A549 (cell line): ENCODE data around the gene ATG3. TPM values are rescaled to one million over a fixed set of nuclear protein-coding genes. Genes with fewer than 3 reads are reported as not detected.
"Not testable (repeated sequence)": the region's sequence is repeated elsewhere in the genome, so short reads cannot be mapped to it uniquely, and the experiment has no call there.

Source experiments
- ATAC-seq, 2 experiments: fragments of 200-7000 bp in 1 of 2; fragments of >200 bp in 1 of 2; cut with Nextera tagmentation in 1 of 2; cut with Tn5 transposase in 1 of 2; 3 replicates each; pipeline versions ENCODE4 v1.8.0 to v1.9.1; 2018 to 2020; ENCODE audit warnings: mild to moderate bottlenecking in 1 of 2, moderate library complexity in 1 of 2
- CTCF ChIA-PET: fragments of 300-600 bp; sonication (Branson Sonifier 250); formaldehyde crosslinking; extraction: SDS; loops from one replicate; lab custom pipeline; 2021; ENCODE audit warnings: antibody characterized with exemption, inconsistent platforms; lab: Yijun Ruan, JAX
- POLR2A ChIA-PET: fragments of 350-600 bp; formaldehyde crosslinking; extraction: SDS; loops from one replicate; lab custom pipeline; 2021; ENCODE audit warnings: antibody characterized with exemption, inconsistent platforms; lab: Yijun Ruan, JAX
- DNase-seq, 2 experiments: peaks; one replicate each; pipeline versions ENCODE4 v3.0.0 to v3.0.0-alpha.2; 2011 to 2016; ENCODE audit warnings: low read depth in 1 of 2, low spot score in 1 of 2
- FAIRE-seq: peaks from 2 replicates; lab custom pipeline; 2011; peaks lifted over from hg19 to GRCh38; lab: Jason Lieb, UNC
- H3K27ac ChIP-seq, 2 experiments: fragments of >200 bp; sonication (Bioruptor Twin); formaldehyde crosslinking; 3 replicates each; pipeline ENCODE4 v1.5.1; 2016 to 2017
- H3K4me1 ChIP-seq: fragments of >200 bp; sonication (Bioruptor Twin); formaldehyde crosslinking; 3 replicates; pipeline ENCODE4 v1.6.1; 2016
- H3K4me2 ChIP-seq: fragments of >200 bp; sonication (Bioruptor Twin); formaldehyde crosslinking; 3 replicates; pipeline ENCODE4 v1.6.1; 2016
- H3K4me3 ChIP-seq: fragments of >200 bp; sonication (Bioruptor Twin); formaldehyde crosslinking; 3 replicates; pipeline ENCODE4 v1.5.1; 2016
- H3K9me3 ChIP-seq: fragments of >200 bp; sonication (Bioruptor Twin); formaldehyde crosslinking; 3 replicates; pipeline ENCODE4 v1.6.1; 2016
- CBX8 ChIP-seq: fragments of 200-600 bp; sonication (generic); IDR thresholded peaks from 2 replicates; pipeline ENCODE4 v1.6.1; 2016
- EHF ChIP-seq: fragments of 250-450 bp; sonication (Bioruptor Pico); IDR thresholded peaks from 2 replicates; pipeline ENCODE4 v1.5.0; 2020; ENCODE audit warnings: mild to moderate bottlenecking
- EHMT2 ChIP-seq: fragments of 200-600 bp; sonication (generic); IDR thresholded peaks from 2 replicates; pipeline ENCODE4 v1.6.1; 2016; ENCODE audit warnings: antibody characterized with exemption, low read depth, mild to moderate bottlenecking, moderate library complexity
- FOSB ChIP-seq: fragments of 250-450 bp; sonication (Bioruptor Pico); IDR thresholded peaks from 2 replicates; pipeline ENCODE4 v1.5.0; 2020; ENCODE audit warnings: mild to moderate bottlenecking, moderate library complexity
- FOXS1 ChIP-seq: fragments of 250-450 bp; sonication (Bioruptor Pico); IDR thresholded peaks from 2 replicates; pipeline ENCODE4 v1.5.0; 2020; ENCODE audit warnings: mild to moderate bottlenecking, moderate library complexity
- HDAC2 ChIP-seq: fragments of 200-600 bp; sonication (generic); IDR thresholded peaks from 2 replicates; pipeline ENCODE4 v1.6.1; 2016
- HOXB13 ChIP-seq: fragments of 250-450 bp; sonication (Bioruptor Pico); IDR thresholded peaks from 2 replicates; pipeline ENCODE4 v1.5.0; 2020; ENCODE audit warnings: low read depth, mild to moderate bottlenecking, moderate library complexity
- JUNB ChIP-seq: fragments of >200 bp; sonication (Bioruptor Twin); formaldehyde crosslinking; IDR thresholded peaks from 2 replicates; pipeline ENCODE4 v1.6.1; 2016
- KDM1A ChIP-seq: fragments of 200-600 bp; sonication (generic); IDR thresholded peaks from 2 replicates; pipeline ENCODE4 v1.6.1; 2016; ENCODE audit warnings: low read depth, mild to moderate bottlenecking
- KDM5A ChIP-seq: fragments of 200-600 bp; sonication (generic); IDR thresholded peaks from 2 replicates; pipeline ENCODE4 v1.6.1; 2016; ENCODE audit warnings: antibody characterized with exemption, mild to moderate bottlenecking
- MAFK ChIP-seq: fragments of 450-650 bp; IDR thresholded peaks from 2 replicates; pipeline ENCODE4 v1.6.1; 2014; ENCODE audit not compliant: partially characterized antibody
- MYC ChIP-seq: IDR thresholded peaks from 2 replicates; pipeline ENCODE4 v1.6.1; 2012; ENCODE audit warnings: mild to moderate bottlenecking, inconsistent platforms, low read length, improper control_type of control experiment, borderline replicate concordance
- PBX3 ChIP-seq: IDR thresholded peaks from 2 replicates; pipeline ENCODE4 v1.6.1; 2012
- PHF8 ChIP-seq: fragments of 200-600 bp; sonication (generic); IDR thresholded peaks from 2 replicates; pipeline ENCODE4 v1.6.1; 2016; ENCODE audit warnings: low read depth, mild to moderate bottlenecking, antibody characterized with exemption, moderate library complexity, borderline replicate concordance
- RCOR1 ChIP-seq: fragments of 150-350 bp; IDR thresholded peaks from 2 replicates; pipeline ENCODE4 v1.6.1; 2014; ENCODE audit warnings: antibody characterized with exemption, low read length, low read depth
- RFX5 ChIP-seq: fragments of 450-650 bp; IDR thresholded peaks from 2 replicates; pipeline ENCODE4 v1.7.1; 2014; ENCODE audit warnings: antibody characterized with exemption, mild to moderate bottlenecking, moderate library complexity
- RNF2 ChIP-seq: fragments of 200-600 bp; sonication (generic); IDR thresholded peaks from 2 replicates; pipeline ENCODE4 v1.6.1; 2016; ENCODE audit warnings: low read depth, mild to moderate bottlenecking, antibody characterized with exemption, moderate library complexity, borderline replicate concordance
- SREBF2 ChIP-seq: fragments of 450-650 bp; IDR thresholded peaks from 2 replicates; pipeline ENCODE4 v1.6.1; 2014; ENCODE audit warnings: mild to moderate bottlenecking, moderate library complexity
- TFCP2L1 ChIP-seq: fragments of 250-450 bp; sonication (Bioruptor Pico); IDR thresholded peaks from 2 replicates; pipeline ENCODE4 v1.5.0; 2021; ENCODE audit warnings: mild to moderate bottlenecking
- USF2 ChIP-seq: fragments of 450-650 bp; IDR thresholded peaks from 2 replicates; pipeline ENCODE4 v1.6.1; 2014; ENCODE audit warnings: antibody characterized with exemption
- ZNF302 ChIP-seq: fragments of 250-450 bp; sonication (Bioruptor Pico); IDR thresholded peaks from 2 replicates; pipeline ENCODE4 v1.9.0; 2021; ENCODE audit warnings: inconsistent platforms, mild to moderate bottlenecking, moderate library complexity
- WGBS: methylation state at CpG from one replicate; pipeline ENCODE4 v1.1.6; 2017; ENCODE audit errors: missing lambda C conversion rate; 5-methylcytosine and 5-hydroxymethylcytosine counted together
- polyA plus RNA-seq, 4 experiments: library from polyadenylated mRNA; depleted of rRNA in 3 of 4; stranded (reverse); fragments of >200 nt; fragmentation: RNase III in 1 of 4; extraction: RNeasy Plus Mini Kit Qiagen cat#74134 plus additional on column Dnase treatment in 1 of 4; gene quantifications; 2 replicates in 3 of 4; 3 replicates in 1 of 4; pipeline ENCODE4 v1.2.3, GENCODE V29; 2011 to 2017
- TF ChIP-seq, protein P1 (sequence below): IDR thresholded peaks from 2 replicates; pipeline ENCODE4 v1.6.1; 2012; ENCODE audit warnings: low read depth, borderline replicate concordance
- TF ChIP-seq, protein P2 (sequence below): IDR thresholded peaks from 2 replicates; pipeline ENCODE4 v1.6.1; 2012
- TF ChIP-seq, protein P3 (sequence below): fragments of 250-450 bp; sonication (Bioruptor Pico); IDR thresholded peaks from 2 replicates; pipeline ENCODE4 v1.5.0; 2021; ENCODE audit warnings: mild to moderate bottlenecking, moderate library complexity, borderline replicate concordance

ATG3 gene
- polyA plus RNA-seq, 2 of the 4 experiments (the other 2 are of a cell fraction): 50.2 to 74.5 TPM

DNA sequence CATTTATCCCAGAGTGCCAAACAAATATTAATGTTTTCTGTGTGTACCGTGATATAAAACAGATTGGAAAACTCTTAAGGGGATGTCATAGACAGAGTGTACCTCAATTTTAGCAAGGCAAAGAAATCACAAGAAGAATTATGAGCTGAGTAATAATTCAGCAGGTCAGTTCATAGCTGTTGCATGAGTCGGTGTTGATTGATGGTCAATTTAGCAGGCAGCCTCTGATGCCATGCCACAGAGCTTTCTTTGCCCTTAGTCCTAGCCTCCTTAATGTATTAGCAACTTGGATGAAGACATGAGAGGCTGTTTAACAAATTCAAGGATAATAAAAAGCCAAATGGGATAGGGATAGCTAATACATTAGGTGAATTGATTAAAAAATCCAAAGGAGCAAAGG, 6.9 kb upstream of the ATG3 start:
- H3K9me3 ChIP-seq: no peaks in the 10 kb centered on the region
- no peaks in the 10 kb centered on the region; the same call in 2 of the 3 replicates for H3K4me1 ChIP-seq
- ChIA-PET CTCF (interaction anchor here (5.2 kb wide), 1 partner anchor 14 kb away, joined by 41 read pairs; no protein-coding TSS in a partner anchor), POLR2A (no interaction called here)
- no peak overlapping the region for H3K4me2 ChIP-seq
- WGBS: 98% methylated on average over 2 of the region's 2 CpGs
- no peak overlapping the region for H3K27ac ChIP-seq
- DNase-seq (no peak), ATAC-seq (no peak), FAIRE-seq (no peak)
- no peak overlapping the region for H3K4me3 ChIP-seq
- TF ChIP-seq JUNB: no peak
- no peak for TF ChIP-seq PBX3
- TF ChIP-seq RFX5: no peak
- no peak for TF ChIP-seq SREBF2
- TF ChIP-seq RNF2: no peak
- TF ChIP-seq, protein P1, sequence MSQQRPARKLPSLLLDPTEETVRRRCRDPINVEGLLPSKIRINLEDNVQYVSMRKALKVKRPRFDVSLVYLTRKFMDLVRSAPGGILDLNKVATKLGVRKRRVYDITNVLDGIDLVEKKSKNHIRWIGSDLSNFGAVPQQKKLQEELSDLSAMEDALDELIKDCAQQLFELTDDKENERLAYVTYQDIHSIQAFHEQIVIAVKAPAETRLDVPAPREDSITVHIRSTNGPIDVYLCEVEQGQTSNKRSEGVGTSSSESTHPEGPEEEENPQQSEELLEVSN: no peak
- no peak for TF ChIP-seq FOSB
- TF ChIP-seq KDM5A: no peak
- TF ChIP-seq KDM1A: no peak
- TF ChIP-seq MAFK: no peak
- no peak for TF ChIP-seq USF2
- TF ChIP-seq, protein P2, sequence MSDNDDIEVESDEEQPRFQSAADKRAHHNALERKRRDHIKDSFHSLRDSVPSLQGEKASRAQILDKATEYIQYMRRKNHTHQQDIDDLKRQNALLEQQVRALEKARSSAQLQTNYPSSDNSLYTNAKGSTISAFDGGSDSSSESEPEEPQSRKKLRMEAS: no peak
- no peak for TF ChIP-seq RCOR1
- TF ChIP-seq HOXB13 (CRISPR knock-in tag): no peak

- CTCF ChIA-PET: no interaction called here
- POLR2A ChIA-PET: no interaction called here
Observed at GRCh38 chr3:112564940-112565305, 3.2 kb upstream of the ATG3 start.

DNA sequence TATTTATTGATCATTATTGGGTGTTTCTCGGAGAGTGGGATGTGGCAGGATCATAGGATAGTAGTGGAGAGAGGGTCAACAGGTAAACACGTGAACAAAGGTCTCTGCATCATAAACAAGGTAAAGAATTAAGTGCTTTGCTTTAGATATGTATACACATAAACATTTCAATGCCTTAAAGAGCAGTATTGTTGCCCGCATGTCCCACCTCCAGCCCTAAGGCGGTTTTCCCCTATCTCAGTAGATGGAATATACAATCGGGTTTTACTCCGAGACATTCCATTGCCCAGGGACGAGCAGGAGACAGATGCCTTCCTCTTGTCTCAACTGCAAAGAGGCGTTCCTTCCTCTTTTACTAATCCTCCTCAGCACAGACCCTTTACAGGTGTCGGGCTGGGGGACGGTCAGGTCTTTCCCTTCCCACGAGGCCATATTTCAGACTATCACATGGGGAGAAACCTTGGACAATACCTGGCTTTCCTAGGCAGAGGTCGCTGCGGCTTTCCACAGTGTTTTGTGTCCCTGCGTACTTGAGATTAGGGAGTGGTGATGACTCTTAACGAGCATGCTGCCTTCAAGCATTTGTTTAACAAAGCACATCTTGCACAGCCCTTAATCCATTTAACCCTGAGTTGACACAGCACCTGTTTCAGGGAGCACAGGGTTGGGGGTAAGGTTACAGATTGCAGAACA, 2.6 kb upstream of the ATG3 start:
- WGBS: 86% methylated on average over 13 of the region's 15 CpGs

More at GRCh38 chr3:112564940-112565305, 3.2 kb upstream of the ATG3 start:
- ATAC-seq (no peak), DNase-seq (no peak), FAIRE-seq (no peak)
- Histone ChIP-seq H3K4me3 (no peak overlapping the region), H3K4me2 (no peak overlapping the region), H3K4me1 (peaks cover 12% of the 10 kb centered on the region), H3K9me3 (no peaks in the 10 kb centered on the region), H3K27ac (no peak overlapping the region)
- TF ChIP-seq KDM1A (no peak), EHMT2 (no peak)

DNA sequence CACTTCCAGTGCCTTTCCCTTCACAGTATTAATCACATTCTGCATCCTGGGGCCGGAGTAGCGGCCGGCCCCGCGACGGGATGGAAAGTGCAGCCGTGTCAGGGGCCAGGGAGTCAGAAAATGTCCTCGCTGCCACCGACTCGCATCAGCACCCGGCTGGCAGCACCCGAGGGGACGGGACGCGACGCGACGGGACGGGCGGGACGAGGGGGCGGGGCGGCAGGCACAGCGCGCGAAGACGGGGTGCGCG, 353 bp downstream of the ATG3 start:
- ChIA-PET POLR2A (interaction anchor here (0.9 to 2.4 kb wide), 8 partner anchors 21 to 953 kb away, joined by 3 to 10 read pairs (median 4); partner anchors contain the start of genes SLC9C1 and SPICE1), CTCF (interaction anchor here (0.7 to 2.3 kb wide), 3 partner anchors 13 to 82 kb away, joined by 3 to 5 read pairs (median 3); no protein-coding TSS in a partner anchor)
- H3K4me3 ChIP-seq: peak overlapping the region; percentile 75
- peak overlapping the region; percentile 86 to 93 for H3K27ac ChIP-seq
- peak overlapping the region; percentile 85 for H3K4me2 ChIP-seq
- WGBS: 3% methylated on average over 7 of the region's 29 CpGs
- H3K9me3 ChIP-seq: no peaks in the 10 kb centered on the region
- peaks cover 21% of the 10 kb centered on the region for H3K4me1 ChIP-seq
- DNase-seq (peak in 1 of 2 experiments; percentile 50), FAIRE-seq (no peak), ATAC-seq (peak; percentile 73 to 79)
- no peak for TF ChIP-seq SREBF2
- TF ChIP-seq TFCP2L1 (CRISPR knock-in tag): no peak
- no peak for TF ChIP-seq EHF (CRISPR knock-in tag)
- TF ChIP-seq MYC: no peak
- peak; percentile 66; the same call in 1 of the 2 replicates for TF ChIP-seq PHF8
- TF ChIP-seq ZNF302: no peak
- TF ChIP-seq HDAC2: 0 out of 2 replicates have a peak, but pooled peaks have one; percentile 22
- TF ChIP-seq FOXS1 (CRISPR knock-in tag): no peak
- TF ChIP-seq HOXB13 (CRISPR knock-in tag): no peak
- TF ChIP-seq KDM5A: 0 out of 2 replicates have a peak, but pooled peaks have one; percentile 16
- no peak for TF ChIP-seq CBX8
- TF ChIP-seq, protein P3, sequence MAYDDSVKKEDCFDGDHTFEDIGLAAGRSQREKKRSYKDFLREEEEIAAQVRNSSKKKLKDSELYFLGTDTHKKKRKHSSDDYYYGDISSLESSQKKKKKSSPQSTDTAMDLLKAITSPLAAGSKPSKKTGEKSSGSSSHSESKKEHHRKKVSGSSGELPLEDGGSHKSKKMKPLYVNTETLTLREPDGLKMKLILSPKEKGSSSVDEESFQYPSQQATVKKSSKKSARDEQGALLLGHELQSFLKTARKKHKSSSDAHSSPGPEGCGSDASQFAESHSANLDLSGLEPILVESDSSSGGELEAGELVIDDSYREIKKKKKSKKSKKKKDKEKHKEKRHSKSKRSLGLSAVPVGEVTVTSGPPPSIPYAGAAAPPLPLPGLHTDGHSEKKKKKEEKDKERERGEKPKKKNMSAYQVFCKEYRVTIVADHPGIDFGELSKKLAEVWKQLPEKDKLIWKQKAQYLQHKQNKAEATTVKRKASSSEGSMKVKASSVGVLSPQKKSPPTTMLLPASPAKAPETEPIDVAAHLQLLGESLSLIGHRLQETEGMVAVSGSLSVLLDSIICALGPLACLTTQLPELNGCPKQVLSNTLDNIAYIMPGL (CRISPR knock-in tag): no peak

More for the DNA sequence above, 2.6 kb upstream of the ATG3 start:
- CTCF ChIA-PET: interaction anchor here (0.5 to 1.0 kb wide), 2 partner anchors 18 to 450 kb away, joined by 4 to 5 read pairs; no protein-coding TSS in a partner anchor
- H3K4me3 ChIP-seq, H3K9me3 ChIP-seq, DNase-seq, POLR2A ChIA-PET, H3K27ac ChIP-seq, H3K4me2 ChIP-seq, FAIRE-seq, ATAC-seq: not testable (repeated sequence)
- peaks cover 17% of the 10 kb centered on the region for H3K4me1 ChIP-seq
